HEK293 (cell line): ENCODE data around the gene FIGN.

Experiments used
- OVOL3 ChIP-seq: fragments of 450-650 bp; formaldehyde crosslinking; IDR thresholded peaks from 2 replicates; pipeline ENCODE4 v1.5.1; 2016; ENCODE audit warnings: missing biosample characterization, missing genetic modification characterization
- RBAK ChIP-seq: fragments of 450-650 bp; formaldehyde crosslinking; IDR thresholded peaks from 2 replicates; pipeline ENCODE4 v1.5.1; 2016; ENCODE audit warnings: missing biosample characterization, missing genetic modification characterization
- SETDB1 ChIP-seq: IDR thresholded peaks from one replicate; pipeline ENCODE4 v1.6.1; 2017; ENCODE audit warnings: mild to moderate bottlenecking, low read length, moderate library complexity, mixed read lengths; ENCODE audit not compliant: insufficient read length
- ZBTB48 ChIP-seq: fragments of 450-650 bp; formaldehyde crosslinking; IDR thresholded peaks from 2 replicates; pipeline ENCODE4 v1.5.1; 2016; ENCODE audit warnings: missing biosample characterization, missing genetic modification characterization
- ZNF223 ChIP-seq: fragments of 450-650 bp; formaldehyde crosslinking; IDR thresholded peaks from 2 replicates; pipeline ENCODE4 v1.5.1; 2016; ENCODE audit warnings: missing biosample characterization, missing genetic modification characterization
- ZNF404 ChIP-seq: fragments of 450-650 bp; formaldehyde crosslinking; IDR thresholded peaks from 2 replicates; pipeline ENCODE4 v1.5.1; 2017; ENCODE audit warnings: missing biosample characterization, missing genetic modification characterization
- ZNF433 ChIP-seq: fragments of 450-650 bp; formaldehyde crosslinking; IDR thresholded peaks from 2 replicates; pipeline ENCODE4 v1.5.1; 2016; ENCODE audit warnings: missing biosample characterization, missing genetic modification characterization, low read depth
- ZNF501 ChIP-seq: fragments of 450-650 bp; formaldehyde crosslinking; IDR thresholded peaks from 2 replicates; pipeline ENCODE4 v1.5.1; 2016; ENCODE audit warnings: missing biosample characterization, missing genetic modification characterization
- ZNF776 ChIP-seq: fragments of 450-650 bp; formaldehyde crosslinking; IDR thresholded peaks from 2 replicates; pipeline ENCODE4 v1.5.0; 2017; ENCODE audit warnings: missing biosample characterization, missing genetic modification characterization, borderline replicate concordance
- TF ChIP-seq, protein P1 (sequence below): fragments of 450-650 bp; formaldehyde crosslinking; IDR thresholded peaks from 2 replicates; pipeline ENCODE4 v1.5.1; 2016; ENCODE audit warnings: missing biosample characterization, missing genetic modification characterization
- TF ChIP-seq, protein P2 (sequence below): fragments of 450-650 bp; formaldehyde crosslinking; IDR thresholded peaks from 2 replicates; pipeline ENCODE4 v1.5.1; 2017; ENCODE audit warnings: missing biosample characterization, missing genetic modification characterization
- TF ChIP-seq, protein P3 (sequence below): fragments of 450-650 bp; formaldehyde crosslinking; IDR thresholded peaks from 2 replicates; pipeline ENCODE4 v1.5.1; 2016; ENCODE audit warnings: missing biosample characterization, missing genetic modification characterization

DNA sequence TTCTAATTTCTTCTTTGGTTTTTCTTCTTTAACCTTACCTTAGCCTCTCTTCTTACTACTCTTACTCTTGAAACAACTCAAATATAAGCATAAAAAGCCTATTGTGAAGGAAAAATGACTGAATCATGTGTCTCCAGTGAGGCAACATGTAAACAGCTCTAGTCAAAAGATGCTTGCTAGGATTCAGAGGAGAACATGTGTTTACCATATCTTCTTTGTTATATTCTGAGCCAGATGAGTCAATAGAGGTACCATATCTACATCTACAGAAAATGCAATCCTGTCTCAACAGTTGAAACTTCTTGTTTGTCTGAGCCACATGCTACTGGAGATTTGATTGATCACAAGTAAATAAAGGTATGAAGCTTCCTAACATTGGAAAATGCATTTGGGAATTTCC is 15.9 kb upstream of the FIGN start:
- TF ChIP-seq, protein P1, sequence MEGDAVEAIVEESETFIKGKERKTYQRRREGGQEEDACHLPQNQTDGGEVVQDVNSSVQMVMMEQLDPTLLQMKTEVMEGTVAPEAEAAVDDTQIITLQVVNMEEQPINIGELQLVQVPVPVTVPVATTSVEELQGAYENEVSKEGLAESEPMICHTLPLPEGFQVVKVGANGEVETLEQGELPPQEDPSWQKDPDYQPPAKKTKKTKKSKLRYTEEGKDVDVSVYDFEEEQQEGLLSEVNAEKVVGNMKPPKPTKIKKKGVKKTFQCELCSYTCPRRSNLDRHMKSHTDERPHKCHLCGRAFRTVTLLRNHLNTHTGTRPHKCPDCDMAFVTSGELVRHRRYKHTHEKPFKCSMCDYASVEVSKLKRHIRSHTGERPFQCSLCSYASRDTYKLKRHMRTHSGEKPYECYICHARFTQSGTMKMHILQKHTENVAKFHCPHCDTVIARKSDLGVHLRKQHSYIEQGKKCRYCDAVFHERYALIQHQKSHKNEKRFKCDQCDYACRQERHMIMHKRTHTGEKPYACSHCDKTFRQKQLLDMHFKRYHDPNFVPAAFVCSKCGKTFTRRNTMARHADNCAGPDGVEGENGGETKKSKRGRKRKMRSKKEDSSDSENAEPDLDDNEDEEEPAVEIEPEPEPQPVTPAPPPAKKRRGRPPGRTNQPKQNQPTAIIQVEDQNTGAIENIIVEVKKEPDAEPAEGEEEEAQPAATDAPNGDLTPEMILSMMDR (tag by site-specific recombination): no peak
- TF ChIP-seq RBAK (tag by site-specific recombination) (no peak), ZNF223 (no peak), ZBTB48 (tag by site-specific recombination) (no peak), OVOL3 (tag by site-specific recombination) (no peak), ZNF776 (tag by site-specific recombination) (no peak), ZNF433 (tag by site-specific recombination) (no peak), ZNF501 (no peak), ZNF404 (tag by site-specific recombination) (no peak), SETDB1 (no peak)
- TF ChIP-seq, protein P2, sequence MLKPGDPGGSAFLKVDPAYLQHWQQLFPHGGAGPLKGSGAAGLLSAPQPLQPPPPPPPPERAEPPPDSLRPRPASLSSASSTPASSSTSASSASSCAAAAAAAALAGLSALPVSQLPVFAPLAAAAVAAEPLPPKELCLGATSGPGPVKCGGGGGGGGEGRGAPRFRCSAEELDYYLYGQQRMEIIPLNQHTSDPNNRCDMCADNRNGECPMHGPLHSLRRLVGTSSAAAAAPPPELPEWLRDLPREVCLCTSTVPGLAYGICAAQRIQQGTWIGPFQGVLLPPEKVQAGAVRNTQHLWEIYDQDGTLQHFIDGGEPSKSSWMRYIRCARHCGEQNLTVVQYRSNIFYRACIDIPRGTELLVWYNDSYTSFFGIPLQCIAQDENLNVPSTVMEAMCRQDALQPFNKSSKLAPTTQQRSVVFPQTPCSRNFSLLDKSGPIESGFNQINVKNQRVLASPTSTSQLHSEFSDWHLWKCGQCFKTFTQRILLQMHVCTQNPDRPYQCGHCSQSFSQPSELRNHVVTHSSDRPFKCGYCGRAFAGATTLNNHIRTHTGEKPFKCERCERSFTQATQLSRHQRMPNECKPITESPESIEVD (tag by site-specific recombination): no peak
- TF ChIP-seq, protein P3, sequence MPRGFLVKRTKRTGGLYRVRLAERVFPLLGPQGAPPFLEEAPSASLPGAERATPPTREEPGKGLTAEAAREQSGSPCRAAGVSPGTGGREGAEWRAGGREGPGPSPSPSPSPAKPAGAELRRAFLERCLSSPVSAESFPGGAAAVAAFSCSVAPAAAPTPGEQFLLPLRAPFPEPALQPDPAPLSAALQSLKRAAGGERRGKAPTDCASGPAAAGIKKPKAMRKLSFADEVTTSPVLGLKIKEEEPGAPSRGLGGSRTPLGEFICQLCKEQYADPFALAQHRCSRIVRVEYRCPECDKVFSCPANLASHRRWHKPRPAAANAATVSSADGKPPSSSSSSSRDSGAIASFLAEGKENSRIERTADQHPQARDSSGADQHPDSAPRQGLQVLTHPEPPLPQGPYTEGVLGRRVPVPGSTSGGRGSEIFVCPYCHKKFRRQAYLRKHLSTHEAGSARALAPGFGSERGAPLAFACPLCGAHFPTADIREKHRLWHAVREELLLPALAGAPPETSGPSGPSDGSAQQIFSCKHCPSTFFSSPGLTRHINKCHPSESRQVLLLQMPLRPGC (tag by site-specific recombination): no peak
